ENCODE results near the gene OVCH2.

DNA sequence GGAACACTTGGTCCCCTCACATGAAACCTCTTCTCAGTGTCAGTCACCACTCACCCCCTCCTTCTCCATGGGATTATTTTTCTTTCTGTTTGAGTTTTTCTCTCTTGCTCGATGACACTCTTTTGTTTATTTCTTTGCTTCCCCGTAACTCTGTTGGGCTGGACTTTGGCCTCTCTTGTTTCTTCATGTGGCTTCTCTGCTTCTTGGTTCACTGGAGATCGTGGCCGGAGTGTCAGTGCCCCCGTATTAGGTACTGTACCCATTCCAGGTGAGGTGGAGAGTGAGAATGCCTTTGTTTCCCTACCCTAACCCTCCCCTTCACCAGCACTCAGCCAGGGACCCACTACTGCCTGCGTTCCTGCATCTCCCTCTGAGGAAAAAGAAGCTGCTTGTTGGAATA lies 65.5 kb downstream of the OVCH2 start:
- TF ChIP-seq, protein P1, sequence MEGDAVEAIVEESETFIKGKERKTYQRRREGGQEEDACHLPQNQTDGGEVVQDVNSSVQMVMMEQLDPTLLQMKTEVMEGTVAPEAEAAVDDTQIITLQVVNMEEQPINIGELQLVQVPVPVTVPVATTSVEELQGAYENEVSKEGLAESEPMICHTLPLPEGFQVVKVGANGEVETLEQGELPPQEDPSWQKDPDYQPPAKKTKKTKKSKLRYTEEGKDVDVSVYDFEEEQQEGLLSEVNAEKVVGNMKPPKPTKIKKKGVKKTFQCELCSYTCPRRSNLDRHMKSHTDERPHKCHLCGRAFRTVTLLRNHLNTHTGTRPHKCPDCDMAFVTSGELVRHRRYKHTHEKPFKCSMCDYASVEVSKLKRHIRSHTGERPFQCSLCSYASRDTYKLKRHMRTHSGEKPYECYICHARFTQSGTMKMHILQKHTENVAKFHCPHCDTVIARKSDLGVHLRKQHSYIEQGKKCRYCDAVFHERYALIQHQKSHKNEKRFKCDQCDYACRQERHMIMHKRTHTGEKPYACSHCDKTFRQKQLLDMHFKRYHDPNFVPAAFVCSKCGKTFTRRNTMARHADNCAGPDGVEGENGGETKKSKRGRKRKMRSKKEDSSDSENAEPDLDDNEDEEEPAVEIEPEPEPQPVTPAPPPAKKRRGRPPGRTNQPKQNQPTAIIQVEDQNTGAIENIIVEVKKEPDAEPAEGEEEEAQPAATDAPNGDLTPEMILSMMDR (conservative IDR thresholded peaks at IDR 0.05 in 1 of 2, IDR thresholded peaks at IDR 0.05 in 1 of 2; ENCODE audit: low read depth in 1 of 2, low read length in 2 of 2): no peak
- no peak for TF ChIP-seq EZH2 (IDR thresholded peaks at IDR 0.05; ENCODE audit: low read length, missing control alignments)

Measured in fibroblast of lung (primary cell).